22Rv1 (cell line): ENCODE results near the gene PCDHGA11.
A peak's percentile ranks its signal among the peaks of the same experiment; 100 is the strongest.
"Not testable (repeated sequence)": the region's sequence is repeated elsewhere in the genome, so short reads cannot be mapped to it uniquely, and the experiment has no call there.

Experiments
- H3K27ac ChIP-seq: fragments of 450-650 bp; 2 replicates; pipeline ENCODE4 v1.5.1; 2017
- ZFX ChIP-seq: fragments of 450-650 bp; IDR thresholded peaks from 2 replicates; pipeline ENCODE4 v1.6.1; 2017; ENCODE audit warnings: antibody characterized with exemption, borderline replicate concordance
- TF ChIP-seq, protein P1 (sequence below): fragments of 450-650 bp; IDR thresholded peaks from 2 replicates; pipeline ENCODE4 v1.5.1; 2017; ENCODE audit warnings: mild to moderate bottlenecking

Gene PCDHGA11

GRCh38 chr5:141383345-141383744 is 37.5 kb upstream of the PCDHGA11 start:
- no peak overlapping the region for H3K27ac ChIP-seq
- no peak for TF ChIP-seq ZFX
- TF ChIP-seq, protein P1, sequence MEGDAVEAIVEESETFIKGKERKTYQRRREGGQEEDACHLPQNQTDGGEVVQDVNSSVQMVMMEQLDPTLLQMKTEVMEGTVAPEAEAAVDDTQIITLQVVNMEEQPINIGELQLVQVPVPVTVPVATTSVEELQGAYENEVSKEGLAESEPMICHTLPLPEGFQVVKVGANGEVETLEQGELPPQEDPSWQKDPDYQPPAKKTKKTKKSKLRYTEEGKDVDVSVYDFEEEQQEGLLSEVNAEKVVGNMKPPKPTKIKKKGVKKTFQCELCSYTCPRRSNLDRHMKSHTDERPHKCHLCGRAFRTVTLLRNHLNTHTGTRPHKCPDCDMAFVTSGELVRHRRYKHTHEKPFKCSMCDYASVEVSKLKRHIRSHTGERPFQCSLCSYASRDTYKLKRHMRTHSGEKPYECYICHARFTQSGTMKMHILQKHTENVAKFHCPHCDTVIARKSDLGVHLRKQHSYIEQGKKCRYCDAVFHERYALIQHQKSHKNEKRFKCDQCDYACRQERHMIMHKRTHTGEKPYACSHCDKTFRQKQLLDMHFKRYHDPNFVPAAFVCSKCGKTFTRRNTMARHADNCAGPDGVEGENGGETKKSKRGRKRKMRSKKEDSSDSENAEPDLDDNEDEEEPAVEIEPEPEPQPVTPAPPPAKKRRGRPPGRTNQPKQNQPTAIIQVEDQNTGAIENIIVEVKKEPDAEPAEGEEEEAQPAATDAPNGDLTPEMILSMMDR, result no peak

GRCh38 chr5:141384471-141385267 is 36.2 kb upstream of the PCDHGA11 start:
- H3K27ac ChIP-seq, result no peak overlapping the region
- TF ChIP-seq, protein P1, result no peak
- no peak for TF ChIP-seq ZFX

GRCh38 chr5:141387557-141388311 is 33.1 kb upstream of the PCDHGA11 start, which contains the start of gene PCDHGB4:
Gene PCDHGB4, plus strand, starts transcription at chr5:141387698. Its CDS starts 187 bp downstream, at chr5:141387885.
- not testable (repeated sequence) for H3K27ac ChIP-seq
- TF ChIP-seq, protein P1, result peak; percentile 71

DNA sequence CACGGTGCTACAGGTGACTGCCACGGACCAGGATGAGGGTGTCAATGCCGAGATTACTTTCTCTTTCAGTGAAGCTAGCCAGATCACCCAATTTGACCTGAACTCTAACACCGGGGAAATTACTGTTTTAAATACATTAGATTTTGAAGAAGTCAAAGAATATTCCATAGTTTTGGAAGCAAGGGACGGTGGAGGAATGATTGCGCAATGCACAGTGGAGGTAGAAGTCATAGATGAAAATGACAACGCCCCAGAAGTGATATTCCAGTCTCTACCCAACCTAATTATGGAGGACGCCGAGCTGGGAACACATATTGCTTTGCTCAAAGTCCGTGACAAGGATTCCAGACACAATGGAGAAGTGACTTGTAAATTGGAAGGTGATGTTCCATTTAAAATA is 32.2 kb upstream of the PCDHGA11 start:
- no peak for TF ChIP-seq ZFX
- TF ChIP-seq, protein P1, result no peak
- H3K27ac ChIP-seq, result no peak overlapping the region

GRCh38 chr5:141389153-141390042 is 31.5 kb upstream of the PCDHGA11 start:
- TF ChIP-seq, protein P1, result no peak
- no peak for TF ChIP-seq ZFX
- no peak overlapping the region for H3K27ac ChIP-seq

DNA sequence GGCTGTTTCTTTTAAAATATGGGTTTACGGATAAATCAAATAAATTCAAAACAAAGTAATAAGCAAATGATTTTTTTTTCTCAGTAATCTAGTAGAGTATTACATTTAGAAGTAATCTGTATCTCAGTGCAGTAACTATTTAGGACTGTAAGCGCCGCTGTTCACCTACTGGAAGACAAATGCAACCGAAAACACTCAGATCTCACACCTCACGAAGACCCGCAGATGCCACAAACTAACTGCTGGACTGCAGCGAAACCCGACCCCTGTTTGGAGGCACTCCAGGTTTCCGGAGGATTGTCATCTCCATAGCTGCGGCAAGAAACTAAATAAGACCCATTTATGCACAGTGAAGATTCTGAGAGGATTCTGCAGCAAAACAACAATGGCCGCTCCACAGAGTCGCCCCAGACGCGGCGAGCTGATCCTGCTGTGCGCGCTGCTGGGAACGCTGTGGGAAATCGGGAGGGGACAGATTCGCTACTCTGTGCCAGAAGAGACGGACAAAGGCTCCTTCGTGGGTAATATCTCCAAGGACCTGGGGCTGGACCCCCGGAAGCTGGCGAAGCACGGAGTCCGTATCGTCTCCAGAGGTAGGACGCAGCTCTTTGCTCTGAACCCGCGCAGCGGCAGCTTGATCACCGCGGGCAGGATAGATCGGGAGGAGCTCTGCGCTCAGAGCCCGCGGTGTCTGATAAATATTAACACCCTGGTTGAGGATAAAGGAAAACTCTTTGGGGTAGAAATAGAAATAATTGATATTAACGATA is 28.2 kb upstream of the PCDHGA11 start, which contains the start of gene PCDHGA8:
Gene PCDHGA8 (plus strand): TSS at position 205 of the 770 bp plus-strand sequence. CDS start 181 bp downstream, at position 386.
- H3K27ac ChIP-seq, result no peak within 1 kb of the TSS

More for the DNA sequence above, 28.2 kb upstream of the PCDHGA11 start, which contains the start of gene PCDHGA8:
- TF ChIP-seq, protein P1, result peak; percentile 32
- TF ChIP-seq ZFX, result no peak
